ENCODE measurements around the gene FRMPD4.
A peak's percentile ranks its signal among the peaks of the same experiment; 100 is the strongest.

Gene FRMPD4

GRCh38 chrX:12223650-12224049 lies 85.4 kb downstream of the FRMPD4 start:
- DNase-seq, result no peak

- DNase-seq, result no peak
Measured at GRCh38 chrX:12225107-12225506, 86.8 kb downstream of the FRMPD4 start.

- DNase-seq, result no peak
Measured at GRCh38 chrX:12227412-12228041, 89.3 kb downstream of the FRMPD4 start.

- DNase-seq, result no peak
Measured at GRCh38 chrX:12228862-12229261, 90.6 kb downstream of the FRMPD4 start.

GRCh38 chrX:12229986-12230385 lies 91.7 kb downstream of the FRMPD4 start:
- no peak for DNase-seq

- no peak for DNase-seq
Measured at GRCh38 chrX:12234534-12235329, 96.5 kb downstream of the FRMPD4 start.

- DNase-seq, result no peak
Measured at GRCh38 chrX:12236156-12236555, 97.9 kb downstream of the FRMPD4 start.

GRCh38 chrX:12237131-12237530 lies 98.9 kb downstream of the FRMPD4 start:
- DNase-seq, result no peak

GRCh38 chrX:12237771-12238170 lies 99.5 kb downstream of the FRMPD4 start:
- DNase-seq, result no peak

- no peak for DNase-seq
Measured at GRCh38 chrX:12239356-12240082, 101.2 kb downstream of the FRMPD4 start.

- no peak for DNase-seq
Measured at GRCh38 chrX:12240491-12240890, 102.2 kb downstream of the FRMPD4 start.

GRCh38 chrX:12241026-12241425 lies 102.8 kb downstream of the FRMPD4 start:
- DNase-seq, result no peak

- peak; percentile 1 for DNase-seq
Measured at GRCh38 chrX:12245650-12246645, 107.7 kb downstream of the FRMPD4 start.

- no peak for DNase-seq
Measured at GRCh38 chrX:12249997-12250396, 111.7 kb downstream of the FRMPD4 start.

- DNase-seq, result no peak
Measured at GRCh38 chrX:12263211-12263610, 124.9 kb downstream of the FRMPD4 start.

GRCh38 chrX:12269484-12269883 lies 131.2 kb downstream of the FRMPD4 start:
- DNase-seq, result no peak

- DNase-seq, result no peak
Measured at GRCh38 chrX:12278151-12278550, 139.9 kb downstream of the FRMPD4 start.

- no peak for DNase-seq
Measured at GRCh38 chrX:12282991-12283390, 144.7 kb downstream of the FRMPD4 start.

- no peak for DNase-seq
Measured at GRCh38 chrX:12292996-12293765, 154.9 kb downstream of the FRMPD4 start.

- no peak for DNase-seq
Measured at GRCh38 chrX:12297353-12297752, 159.1 kb downstream of the FRMPD4 start.

- no peak for DNase-seq
Measured at GRCh38 chrX:12301288-12301687, 163.0 kb downstream of the FRMPD4 start.

GRCh38 chrX:12304261-12304660 lies 166.0 kb downstream of the FRMPD4 start:
- DNase-seq, result peak; percentile 15

All from eye (tissue), 1 donor.